ENCODE results near the gene AMBP. TPM values are rescaled to one million over a fixed set of nuclear protein-coding genes. Genes with fewer than 3 reads are reported as not detected.

The AMBP gene
- polyA plus RNA-seq, 1 of the 3 experiments (the other 2 are of a cell fraction), result 0.16 TPM

DNA sequence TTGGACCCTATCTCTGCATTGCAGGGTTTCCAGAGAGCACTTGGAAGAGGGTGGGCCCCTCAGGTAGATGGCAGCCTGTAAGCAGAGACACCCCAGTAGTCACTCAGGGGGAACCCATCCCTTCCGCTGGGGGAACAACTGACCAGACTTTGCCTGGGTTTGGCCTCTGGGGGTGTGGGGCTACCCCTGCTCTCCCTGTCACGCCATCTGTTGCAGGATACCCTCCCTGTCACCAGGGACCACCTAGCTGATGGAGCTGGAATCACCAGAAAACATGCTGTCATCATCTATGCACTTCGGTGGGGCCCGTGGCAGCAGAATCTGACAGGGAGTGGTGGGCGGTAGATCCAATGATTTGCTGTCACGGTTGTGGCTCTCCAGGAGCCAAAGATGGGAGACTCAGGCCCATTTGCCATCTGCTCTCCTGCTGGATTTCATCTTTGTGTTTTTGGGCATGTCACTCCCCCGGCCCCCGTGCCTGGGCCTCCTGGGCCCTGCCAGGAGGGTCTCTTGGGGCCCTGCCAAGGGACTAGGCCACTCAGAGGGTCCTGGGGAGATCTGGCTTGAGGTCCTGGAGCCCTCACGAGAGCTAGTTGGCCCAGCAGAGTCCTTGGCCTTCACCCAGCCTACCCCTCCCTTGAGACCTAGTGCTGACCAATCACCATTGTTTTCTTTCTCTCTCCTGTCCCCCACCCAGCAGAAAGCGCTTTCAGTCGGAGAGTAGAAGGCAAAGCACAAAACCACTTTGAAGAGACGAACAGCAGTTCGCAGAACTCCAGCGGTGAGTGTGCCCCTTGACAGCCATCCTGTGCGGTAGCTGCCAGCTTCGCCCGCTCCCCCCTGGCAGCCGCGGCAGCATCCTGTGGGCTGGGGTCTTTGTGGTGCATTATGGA lies 45.9 kb downstream of the AMBP start:
- no peaks in the 10 kb centered on the region for H3F3A ChIP-seq (replicated peaks; ENCODE audit: insufficient read depth)
- no peaks in the 10 kb centered on the region; a peak in 1 of 4 replicates for H3K4me1 ChIP-seq (ENCODE audit: control insufficient read depth in 1 of 2, insufficient read depth in 2 of 2, low read depth in 1 of 2, low read length in 1 of 2)
- H2AFZ ChIP-seq (ENCODE audit: low read depth), result no peak overlapping the region
- H3K9me3 ChIP-seq, result no peaks in the 10 kb centered on the region
- no peak overlapping the region for H3K4me2 ChIP-seq
- no peaks in the 10 kb centered on the region for H3K27me3 ChIP-seq (ENCODE audit: insufficient read depth)
- H3K27ac ChIP-seq (ENCODE audit: low read depth in 2 of 2, low read length in 1 of 2), result no peak overlapping the region
- no peaks in the 10 kb centered on the region for H3K9me2 ChIP-seq
- H3K9ac ChIP-seq, result no peak overlapping the region
- WGBS (ENCODE audit: low lambda C conversion rate), result 97% methylated on average over 18 of the region's 19 CpGs
- H3K79me2 ChIP-seq (ENCODE audit: insufficient read depth), result no peaks in the 10 kb centered on the region
- TF ChIP-seq SIN3A (IDR thresholded peaks at IDR 0.05; ENCODE audit: borderline replicate concordance, low read depth, low read length) (no peak), NRF1 (IDR thresholded peaks at IDR 0.05; ENCODE audit: low read depth, low read length) (no peak), FOXJ3 (CRISPR knock-in tag; IDR thresholded peaks at IDR 0.05) (no peak), EP300 (IDR thresholded peaks at IDR 0.05; ENCODE audit: borderline replicate concordance in 1 of 2, low read depth in 1 of 2, low read length in 1 of 2) (no peak), ELF1 (IDR thresholded peaks at IDR 0.05) (no peak), USF1 (IDR thresholded peaks at IDR 0.05; ENCODE audit: borderline replicate concordance, low read depth) (no peak), POLR2AphosphoS5 (IDR thresholded peaks at IDR 0.05; ENCODE audit: low read depth, low read length) (no peak), RXRA (IDR thresholded peaks at IDR 0.05; ENCODE audit: borderline replicate concordance, low read depth) (no peak), CHD2 (IDR thresholded peaks at IDR 0.05; ENCODE audit: low read length, partially characterized antibody) (no peak), RFX5 (IDR thresholded peaks at IDR 0.05; ENCODE audit: low read length) (no peak), RCOR1 (IDR thresholded peaks at IDR 0.05; ENCODE audit: low read length) (no peak)
- TF ChIP-seq, protein P1, sequence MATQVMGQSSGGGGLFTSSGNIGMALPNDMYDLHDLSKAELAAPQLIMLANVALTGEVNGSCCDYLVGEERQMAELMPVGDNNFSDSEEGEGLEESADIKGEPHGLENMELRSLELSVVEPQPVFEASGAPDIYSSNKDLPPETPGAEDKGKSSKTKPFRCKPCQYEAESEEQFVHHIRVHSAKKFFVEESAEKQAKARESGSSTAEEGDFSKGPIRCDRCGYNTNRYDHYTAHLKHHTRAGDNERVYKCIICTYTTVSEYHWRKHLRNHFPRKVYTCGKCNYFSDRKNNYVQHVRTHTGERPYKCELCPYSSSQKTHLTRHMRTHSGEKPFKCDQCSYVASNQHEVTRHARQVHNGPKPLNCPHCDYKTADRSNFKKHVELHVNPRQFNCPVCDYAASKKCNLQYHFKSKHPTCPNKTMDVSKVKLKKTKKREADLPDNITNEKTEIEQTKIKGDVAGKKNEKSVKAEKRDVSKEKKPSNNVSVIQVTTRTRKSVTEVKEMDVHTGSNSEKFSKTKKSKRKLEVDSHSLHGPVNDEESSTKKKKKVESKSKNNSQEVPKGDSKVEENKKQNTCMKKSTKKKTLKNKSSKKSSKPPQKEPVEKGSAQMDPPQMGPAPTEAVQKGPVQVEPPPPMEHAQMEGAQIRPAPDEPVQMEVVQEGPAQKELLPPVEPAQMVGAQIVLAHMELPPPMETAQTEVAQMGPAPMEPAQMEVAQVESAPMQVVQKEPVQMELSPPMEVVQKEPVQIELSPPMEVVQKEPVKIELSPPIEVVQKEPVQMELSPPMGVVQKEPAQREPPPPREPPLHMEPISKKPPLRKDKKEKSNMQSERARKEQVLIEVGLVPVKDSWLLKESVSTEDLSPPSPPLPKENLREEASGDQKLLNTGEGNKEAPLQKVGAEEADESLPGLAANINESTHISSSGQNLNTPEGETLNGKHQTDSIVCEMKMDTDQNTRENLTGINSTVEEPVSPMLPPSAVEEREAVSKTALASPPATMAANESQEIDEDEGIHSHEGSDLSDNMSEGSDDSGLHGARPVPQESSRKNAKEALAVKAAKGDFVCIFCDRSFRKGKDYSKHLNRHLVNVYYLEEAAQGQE (IDR thresholded peaks at IDR 0.05; ENCODE audit: low read depth, low read length), result no peak
- TF ChIP-seq, protein P2, sequence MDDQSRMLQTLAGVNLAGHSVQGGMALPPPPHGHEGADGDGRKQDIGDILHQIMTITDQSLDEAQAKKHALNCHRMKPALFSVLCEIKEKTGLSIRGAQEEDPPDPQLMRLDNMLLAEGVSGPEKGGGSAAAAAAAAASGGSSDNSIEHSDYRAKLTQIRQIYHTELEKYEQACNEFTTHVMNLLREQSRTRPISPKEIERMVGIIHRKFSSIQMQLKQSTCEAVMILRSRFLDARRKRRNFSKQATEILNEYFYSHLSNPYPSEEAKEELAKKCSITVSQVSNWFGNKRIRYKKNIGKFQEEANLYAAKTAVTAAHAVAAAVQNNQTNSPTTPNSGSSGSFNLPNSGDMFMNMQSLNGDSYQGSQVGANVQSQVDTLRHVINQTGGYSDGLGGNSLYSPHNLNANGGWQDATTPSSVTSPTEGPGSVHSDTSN (IDR thresholded peaks at IDR 0.05), result no peak
- TF ChIP-seq, protein P3, sequence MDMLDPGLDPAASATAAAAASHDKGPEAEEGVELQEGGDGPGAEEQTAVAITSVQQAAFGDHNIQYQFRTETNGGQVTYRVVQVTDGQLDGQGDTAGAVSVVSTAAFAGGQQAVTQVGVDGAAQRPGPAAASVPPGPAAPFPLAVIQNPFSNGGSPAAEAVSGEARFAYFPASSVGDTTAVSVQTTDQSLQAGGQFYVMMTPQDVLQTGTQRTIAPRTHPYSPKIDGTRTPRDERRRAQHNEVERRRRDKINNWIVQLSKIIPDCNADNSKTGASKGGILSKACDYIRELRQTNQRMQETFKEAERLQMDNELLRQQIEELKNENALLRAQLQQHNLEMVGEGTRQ (IDR thresholded peaks at IDR 0.05; ENCODE audit: borderline replicate concordance, low read depth, low read length), result no peak
- peaks cover 17 to 62% of the 10 kb centered on the region in 2 experiments for H3K36me3 ChIP-seq (replicated peaks in 1 of 2; ENCODE audit: control insufficient read depth in 1 of 2, insufficient read depth in 2 of 2, low read length in 1 of 2)
- DNase-seq, result no peak
- H4K20me1 ChIP-seq (ENCODE audit: insufficient read depth), result no peaks in the 10 kb centered on the region
- ChIA-PET CTCF (interaction anchor here (0.6 to 3.7 kb wide), 17 partner anchors 9 to 350 kb away, joined by 3 to 26 read pairs (median 4); partner anchors contain the start of gene ZNF618), POLR2A (no interaction called here)
- no peak overlapping the region for H3K4me3 ChIP-seq (ENCODE audit: low read depth in 2 of 2, low read length in 1 of 2)
